GM23338 (cell line): ENCODE measurements around the gene RPL3. TPM values are rescaled to one million over a fixed set of nuclear protein-coding genes. Genes with fewer than 3 reads are reported as not detected.

ENCODE experiments used
- ATAC-seq: fragments of 200-7000 bp; cut with Tn5 transposase; 3 replicates; pipeline ENCODE4 v1.9.1; 2020
- DNase-seq: peaks from one replicate; pipeline ENCODE4 v3.0.0-alpha.2; 2015; ENCODE audit warnings: low spot score
- H2AFZ ChIP-seq: fragments of 200-600 bp; sonication (generic); 2 replicates; pipeline ENCODE4 v1.8.0; 2016; ENCODE audit warnings: antibody characterized with exemption, mild to moderate bottlenecking, moderate library complexity
- H3F3A ChIP-seq: fragments of 200-600 bp; sonication (generic); replicated peaks from 2 replicates; pipeline ENCODE4 v1.8.0; 2017; ENCODE audit warnings: antibody characterized with exemption, mixed run types, low read depth
- H3K27ac ChIP-seq: fragments of 200-600 bp; sonication (generic); 2 replicates; pipeline ENCODE4 v1.6.1; 2016; ENCODE audit warnings: low read depth
- H3K27me3 ChIP-seq: fragments of 200-600 bp; sonication (generic); 2 replicates; pipeline ENCODE4 v1.8.0; 2016; ENCODE audit warnings: mild to moderate bottlenecking, mixed run types, moderate library complexity; ENCODE audit not compliant: insufficient read depth
- H3K36me3 ChIP-seq: fragments of 200-600 bp; sonication (generic); 2 replicates; pipeline ENCODE4 v1.8.0; 2016; ENCODE audit warnings: mild to moderate bottlenecking; ENCODE audit not compliant: insufficient read depth
- H3K4me1 ChIP-seq: fragments of 200-600 bp; sonication (generic); 2 replicates; pipeline ENCODE4 v1.8.0; 2016; ENCODE audit warnings: mild to moderate bottlenecking, moderate library complexity; ENCODE audit not compliant: insufficient read depth
- H3K4me2 ChIP-seq: fragments of 200-600 bp; sonication (generic); 2 replicates; pipeline ENCODE4 v1.7.1; 2017; ENCODE audit warnings: mixed run types
- H3K4me3 ChIP-seq: fragments of 200-600 bp; sonication (generic); 2 replicates; pipeline ENCODE4 v1.6.1; 2016; ENCODE audit warnings: mixed run types
- H3K79me2 ChIP-seq: fragments of 200-600 bp; sonication (generic); replicated peaks from 2 replicates; pipeline ENCODE4 v1.8.0; 2017; ENCODE audit warnings: mild to moderate bottlenecking; ENCODE audit not compliant: insufficient read depth
- H3K9me2 ChIP-seq: fragments of 200-600 bp; sonication (generic); 2 replicates; pipeline ENCODE4 v1.8.0; 2017; ENCODE audit not compliant: insufficient read depth
- H4K20me1 ChIP-seq: fragments of 200-600 bp; sonication (generic); replicated peaks from 2 replicates; pipeline ENCODE4 v1.8.0; 2017; ENCODE audit warnings: mild to moderate bottlenecking; ENCODE audit not compliant: insufficient read depth
- H3K27ac Mint-ChIP-seq: 2 replicates; pipeline ENCODE4 v1.8.0; 2020; ENCODE audit warnings: inconsistent platforms, mild to moderate bottlenecking, moderate library complexity, mixed read lengths
- H3K27me3 Mint-ChIP-seq: 3 replicates; pipeline ENCODE4 v1.8.0; 2022; ENCODE audit warnings: low read depth, mild to moderate bottlenecking, moderate library complexity, mixed read lengths, inconsistent platforms; ENCODE audit not compliant: insufficient read depth, poor library complexity
- H3K36me3 Mint-ChIP-seq: 3 replicates; pipeline ENCODE4 v1.8.0; 2021; ENCODE audit warnings: low read depth, mild to moderate bottlenecking, inconsistent platforms, moderate library complexity, mixed read lengths
- H3K4me1 Mint-ChIP-seq: 3 replicates; pipeline ENCODE4 v1.8.0; 2020; ENCODE audit warnings: mild to moderate bottlenecking, inconsistent platforms, mixed read lengths
- H3K4me3 Mint-ChIP-seq: 3 replicates; pipeline ENCODE4 v1.8.0; 2021; ENCODE audit warnings: moderate library complexity, mild to moderate bottlenecking, inconsistent platforms, mixed read lengths
- H3K9me3 Mint-ChIP-seq: 3 replicates; pipeline ENCODE4 v1.8.0; 2020; ENCODE audit warnings: moderate library complexity, mild to moderate bottlenecking, inconsistent platforms, mixed read lengths
- CREB1 ChIP-seq: fragments of 250-450 bp; sonication (Bioruptor Pico); IDR thresholded peaks from 2 replicates; pipeline ENCODE4 v1.5.0; 2020; ENCODE audit warnings: low read depth, mild to moderate bottlenecking, moderate library complexity
- CTCF ChIP-seq, 2 experiments: fragments of 200-600 bp in 1 of 2; sonication (generic) in 1 of 2; conservative IDR thresholded peaks; 2 replicates each; pipeline versions ENCODE4 v1.5.1 to v1.6.1; 2016 to 2017; ENCODE audit warnings: antibody characterized with exemption in 2 of 2, low read depth in 2 of 2, mild to moderate bottlenecking in 2 of 2, moderate library complexity in 1 of 2
- NANOG ChIP-seq: IDR thresholded peaks from 2 replicates; pipeline ENCODE4 v1.6.1; 2016; ENCODE audit warnings: antibody characterized with exemption, borderline replicate concordance
- REST ChIP-seq: IDR thresholded peaks from one replicate; pipeline ENCODE4 v1.6.1; 2018; ENCODE audit warnings: antibody characterized with exemption; ENCODE audit not compliant: unreplicated experiment
- polyA plus RNA-seq: library from polyadenylated mRNA; unstranded; fragments of >200 nt; fragmentation: Nextera tagmentation; extraction: Ambion mirVana; gene quantifications from 2 replicates; pipeline ENCODE4 v1.2.1, GENCODE V29; 2016
- total RNA-seq: library from RNA; depleted of rRNA; stranded (reverse); fragments of >200 nt; shearing (Covaris generic); gene quantifications from 2 replicates; pipeline ENCODE4 v1.2.3, GENCODE V29; 2014
- TF ChIP-seq, protein P1 (sequence below): IDR thresholded peaks from 2 replicates; pipeline ENCODE4 v1.6.1; 2016; ENCODE audit warnings: antibody characterized with exemption

The RPL3 gene
- total and polyA plus RNA-seq, 2 experiments from 2014 or later, result 1,983 to 3,244 TPM

DNA sequence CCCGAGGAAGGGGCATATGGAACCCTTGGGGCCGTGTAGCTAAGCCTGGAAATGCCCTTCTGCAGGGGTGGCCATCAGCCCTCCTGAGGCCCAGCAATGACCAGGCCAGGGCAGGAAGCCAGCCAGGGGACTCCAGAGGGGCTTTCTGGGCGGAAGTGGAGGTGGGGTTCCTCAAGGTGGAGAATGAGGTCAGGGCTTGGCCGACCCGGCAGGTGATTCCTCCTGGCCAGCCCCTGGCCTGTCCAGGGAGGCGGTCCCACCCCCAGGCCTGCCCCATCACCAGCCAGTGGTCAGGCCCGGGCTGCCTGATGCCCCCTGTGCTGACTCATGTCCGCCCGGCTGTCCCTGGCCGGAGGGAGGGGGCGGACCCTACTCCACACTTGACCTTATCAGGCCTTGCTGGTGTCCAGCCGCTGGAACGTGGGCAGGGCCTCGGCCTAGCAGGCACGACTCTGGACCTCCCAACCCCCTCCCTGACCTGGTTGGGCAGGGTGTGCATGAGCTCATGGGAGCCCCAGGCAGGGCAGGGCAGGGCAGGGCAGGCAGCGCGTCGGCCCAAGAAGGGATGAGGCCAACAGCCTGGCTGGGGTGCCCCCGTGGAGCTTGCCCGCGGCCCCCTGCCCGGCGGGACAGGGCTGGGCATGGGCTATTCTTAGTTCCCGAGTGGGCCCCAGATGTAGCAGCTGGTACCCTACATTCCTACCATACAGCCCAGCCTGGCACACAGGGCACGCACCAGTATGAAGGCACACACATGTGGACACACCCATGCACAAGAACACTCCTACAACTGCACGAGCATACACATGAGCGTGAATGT is 35.9 kb downstream of the RPL3 start (continued):
- TF ChIP-seq NANOG, result no peak
- TF ChIP-seq, protein P1, sequence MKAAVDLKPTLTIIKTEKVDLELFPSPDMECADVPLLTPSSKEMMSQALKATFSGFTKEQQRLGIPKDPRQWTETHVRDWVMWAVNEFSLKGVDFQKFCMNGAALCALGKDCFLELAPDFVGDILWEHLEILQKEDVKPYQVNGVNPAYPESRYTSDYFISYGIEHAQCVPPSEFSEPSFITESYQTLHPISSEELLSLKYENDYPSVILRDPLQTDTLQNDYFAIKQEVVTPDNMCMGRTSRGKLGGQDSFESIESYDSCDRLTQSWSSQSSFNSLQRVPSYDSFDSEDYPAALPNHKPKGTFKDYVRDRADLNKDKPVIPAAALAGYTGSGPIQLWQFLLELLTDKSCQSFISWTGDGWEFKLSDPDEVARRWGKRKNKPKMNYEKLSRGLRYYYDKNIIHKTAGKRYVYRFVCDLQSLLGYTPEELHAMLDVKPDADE, result no peak
- no peak for TF ChIP-seq REST

GRCh38 chr22:39282645-39283321 is 36.6 kb downstream of the RPL3 start:
- no peaks in the 10 kb centered on the region for H3K79me2 ChIP-seq
- no peaks in the 10 kb centered on the region for H3K27me3 ChIP-seq
- no peaks in the 10 kb centered on the region for H4K20me1 ChIP-seq
- TF ChIP-seq CREB1 (CRISPR knock-in tag) (no peak), CTCF (conservative IDR thresholded peaks at IDR 0.05; ENCODE audit: low read depth in 2 of 2) (peak in 1 of 2 experiments; percentile 48; a peak in 2 of 4 replicates)
- H3K4me1 Mint-ChIP-seq, result peaks cover 26% of the 10 kb centered on the region
- peaks cover 3% of the 10 kb centered on the region; the same call in 1 of the 3 replicates for H3K9me3 Mint-ChIP-seq
- H3K27me3 Mint-ChIP-seq, result peaks cover 18% of the 10 kb centered on the region
- DNase-seq (no peak), ATAC-seq (no peak)
- H3K36me3 Mint-ChIP-seq, result no peaks in the 10 kb centered on the region
- no peak overlapping the region for H3K27ac ChIP-seq
- no peaks in the 10 kb centered on the region for H3F3A ChIP-seq
- no peaks in the 10 kb centered on the region for H3K9me2 ChIP-seq
- no peak overlapping the region for H3K4me3 Mint-ChIP-seq
- no peak overlapping the region for H3K27ac Mint-ChIP-seq
- H2AFZ ChIP-seq, result no peak overlapping the region
- H3K4me3 ChIP-seq, result no peak overlapping the region
- H3K4me2 ChIP-seq, result no peak overlapping the region
- H3K4me1 ChIP-seq, result peaks cover 24% of the 10 kb centered on the region; the same call in 1 of the 2 replicates
- no peaks in the 10 kb centered on the region for H3K36me3 ChIP-seq
